HT1080 (cell line): ENCODE measurements around the gene IL36A. TPM values are rescaled to one million over a fixed set of nuclear protein-coding genes. Genes with fewer than 3 reads are reported as not detected.

Source experiments
- DNase-seq: peaks from one replicate; pipeline ENCODE4 v3.0.0-alpha.2; 2015; ENCODE audit warnings: low read depth
- total RNA-seq: library from RNA; depleted of rRNA; stranded (reverse); fragments of >200 nt; shearing (Covaris generic); gene quantifications from 2 replicates; pipeline ENCODE4 v1.2.3, GENCODE V29; 2014

Gene IL36A
- total RNA-seq, 1 experiment from 2014 or later: not detected

DNA sequence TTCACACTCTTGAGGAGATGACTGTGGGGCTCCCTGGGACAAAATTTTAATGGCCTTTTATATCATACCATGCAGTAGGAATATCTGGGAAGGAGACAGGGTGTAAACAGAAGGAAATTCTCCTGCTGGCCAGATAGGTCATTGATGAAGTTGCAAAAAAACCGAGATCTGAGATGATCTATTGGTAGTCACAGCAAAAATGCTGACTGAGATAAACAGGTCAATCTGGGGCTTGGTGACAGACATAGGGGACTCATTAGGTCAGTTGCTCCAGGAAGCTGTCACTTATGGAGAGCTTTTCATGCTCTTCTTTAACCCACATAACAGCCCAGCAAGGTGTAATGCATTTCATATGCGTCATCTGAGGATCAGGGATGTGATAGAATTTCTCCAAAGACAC lies 2.6 kb upstream of the IL36A start:
- DNase-seq: no peak

DNA sequence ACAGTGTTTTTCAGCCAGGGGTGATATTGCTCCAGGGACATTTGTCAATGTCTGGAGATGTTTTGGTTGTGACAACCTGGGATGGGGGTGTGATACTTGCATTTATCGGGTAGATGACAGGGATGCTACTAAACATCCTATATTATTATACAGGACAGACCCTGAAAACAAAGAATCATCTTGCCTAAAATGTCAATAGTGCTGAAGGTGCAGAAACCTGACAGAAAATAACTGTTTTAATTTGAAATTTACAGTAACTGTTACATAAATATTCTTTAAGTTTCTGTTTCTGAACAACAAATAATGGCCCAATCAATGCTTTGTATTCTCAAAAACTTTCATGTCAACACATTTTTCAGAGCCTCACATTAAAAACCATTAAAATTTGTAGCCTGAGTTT lies 2.0 kb downstream of the IL36A start:
- no peak for DNase-seq

DNA sequence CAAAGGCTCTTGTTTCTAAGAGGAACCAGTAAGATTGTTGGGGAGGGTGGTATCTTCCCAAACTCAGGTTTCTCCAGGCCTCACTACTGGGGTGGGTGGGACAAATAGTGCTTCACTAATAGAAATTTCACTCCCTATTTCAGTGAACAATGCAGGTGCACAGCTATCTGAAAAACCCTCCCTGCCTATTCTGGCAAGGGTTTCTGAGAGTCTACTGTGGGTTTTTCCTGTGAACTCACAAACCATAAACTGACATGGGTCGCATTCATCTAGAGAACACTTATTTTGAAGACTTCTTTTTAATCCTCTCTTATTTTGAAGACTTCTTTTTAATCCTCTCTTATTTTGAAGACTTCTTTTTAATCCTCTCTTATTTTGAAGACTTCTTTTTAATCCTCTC lies 4.4 kb downstream of the IL36A start:
- DNase-seq: no peak

- no peak for DNase-seq
Observed at GRCh38 chr2:113010088-113010487, 4.8 kb downstream of the IL36A start.

DNA sequence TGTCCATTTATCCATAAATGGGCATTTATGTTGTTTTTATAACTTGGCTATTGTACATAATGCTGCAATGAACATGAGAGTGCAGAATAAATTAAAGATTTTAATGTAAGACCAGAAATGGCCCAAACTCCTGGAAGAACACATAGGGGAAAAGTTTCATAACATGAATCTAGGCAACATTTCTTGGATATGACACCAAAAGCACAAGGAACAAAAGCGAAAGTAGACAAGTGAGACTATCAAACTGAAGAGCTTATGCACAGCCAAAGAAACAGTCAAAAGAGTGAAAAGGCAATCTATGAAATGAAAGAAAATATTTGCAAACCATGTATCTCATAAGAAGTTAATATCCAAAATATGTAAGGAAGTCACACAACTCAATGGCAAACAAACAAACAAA lies 5.8 kb downstream of the IL36A start:
- DNase-seq: no peak

DNA sequence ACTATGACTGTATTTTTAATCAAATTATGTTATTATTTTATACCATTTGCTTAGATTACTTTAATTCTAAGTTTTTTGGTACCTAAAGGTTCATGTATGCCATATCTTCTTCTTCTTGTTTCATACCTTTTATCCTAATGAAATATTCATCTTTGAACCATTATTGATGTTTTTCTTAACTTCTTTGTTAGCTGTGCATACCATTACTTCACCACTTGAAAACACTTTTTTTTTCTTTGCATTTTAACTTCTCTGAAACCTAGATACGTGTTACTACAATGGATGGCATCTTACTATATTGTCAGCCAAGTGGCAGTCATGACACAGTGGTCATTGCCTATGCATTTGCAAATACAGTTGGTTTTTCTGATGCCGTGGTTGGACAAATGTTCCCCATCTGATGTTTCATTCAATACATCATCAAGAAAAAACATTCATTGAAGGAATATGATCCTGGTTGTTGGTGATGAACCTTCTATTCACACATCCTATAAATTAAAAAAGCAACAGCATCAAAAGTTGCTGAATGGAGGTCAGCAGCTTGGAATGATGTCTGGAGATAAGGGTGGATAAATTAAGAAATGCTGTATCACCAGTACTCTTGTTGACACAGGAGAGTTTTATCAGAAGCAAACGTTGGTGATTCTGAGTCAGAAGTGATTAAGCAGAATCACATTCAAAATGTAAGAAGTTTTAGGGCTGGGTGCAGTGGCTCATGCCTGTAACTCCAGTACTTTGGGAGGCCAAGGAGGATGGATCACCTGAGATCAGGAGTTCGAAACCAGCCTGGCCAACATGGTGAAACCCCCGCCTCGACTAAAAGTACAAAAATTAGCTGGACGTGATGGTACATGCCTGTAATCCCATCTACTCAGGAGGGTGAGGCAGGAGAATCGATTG lies 7.4 kb downstream of the IL36A start:
- peak; percentile 70 for DNase-seq

- DNase-seq: no peak
Observed at GRCh38 chr2:113013336-113013661, 8.0 kb downstream of the IL36A start.

DNA sequence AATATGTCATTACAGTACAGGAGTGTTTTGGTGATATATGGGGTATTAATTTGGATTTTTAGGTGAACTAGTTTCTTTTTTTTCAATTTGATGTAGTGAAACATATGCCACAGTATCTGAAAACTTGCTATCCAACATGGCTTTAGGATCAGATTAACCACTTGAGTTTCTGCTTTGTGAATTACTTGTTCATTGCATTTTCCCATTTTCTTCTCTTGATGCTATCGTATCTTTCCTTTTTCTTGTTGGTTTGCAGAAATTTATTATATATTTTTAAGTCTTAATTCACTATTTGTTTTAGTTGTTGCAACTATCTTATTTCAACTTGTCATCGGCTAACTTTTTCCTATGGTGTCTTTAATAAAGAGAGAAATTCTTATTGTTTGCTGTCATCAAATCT lies 8.8 kb downstream of the IL36A start:
- DNase-seq: no peak

DNA sequence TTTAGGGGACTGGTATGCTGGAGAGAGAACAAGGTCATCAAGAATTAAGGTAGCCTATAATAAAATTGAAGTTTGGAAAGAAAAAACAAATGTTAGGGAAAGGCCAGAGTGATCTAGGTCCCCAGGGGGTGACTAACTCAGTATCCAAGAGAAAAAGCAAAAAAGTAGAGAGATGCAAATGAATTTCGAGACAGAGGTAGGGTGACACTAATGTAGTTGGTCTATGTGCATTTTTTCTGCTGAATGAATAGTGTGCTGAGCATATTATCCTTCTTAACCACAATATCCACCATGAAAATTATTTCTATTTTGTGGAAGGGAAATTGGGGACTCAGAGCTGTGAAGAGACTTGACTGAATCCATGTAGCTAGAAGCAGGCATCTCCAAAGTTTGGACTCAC lies 9.8 kb downstream of the IL36A start:
- DNase-seq: no peak

DNA sequence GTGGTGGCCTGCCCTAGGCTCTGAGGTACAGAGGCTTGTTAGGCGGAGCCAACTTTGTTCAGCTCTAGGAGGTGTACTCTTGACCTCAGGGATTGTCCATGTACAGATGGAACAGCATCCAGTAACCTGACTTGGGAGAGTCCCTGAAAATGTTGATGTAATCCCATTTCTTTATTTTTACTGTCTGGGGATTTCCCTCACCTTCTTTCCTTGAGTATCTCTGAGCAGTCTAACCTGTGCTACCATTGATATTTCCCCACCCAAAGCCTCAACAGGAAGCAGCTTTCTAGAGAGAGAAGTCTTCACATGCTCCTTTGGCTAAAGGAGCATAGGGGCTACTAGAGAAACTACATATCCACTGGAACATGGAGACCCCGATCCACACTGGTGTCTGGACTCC lies 10.4 kb downstream of the IL36A start:
- DNase-seq: no peak

DNA sequence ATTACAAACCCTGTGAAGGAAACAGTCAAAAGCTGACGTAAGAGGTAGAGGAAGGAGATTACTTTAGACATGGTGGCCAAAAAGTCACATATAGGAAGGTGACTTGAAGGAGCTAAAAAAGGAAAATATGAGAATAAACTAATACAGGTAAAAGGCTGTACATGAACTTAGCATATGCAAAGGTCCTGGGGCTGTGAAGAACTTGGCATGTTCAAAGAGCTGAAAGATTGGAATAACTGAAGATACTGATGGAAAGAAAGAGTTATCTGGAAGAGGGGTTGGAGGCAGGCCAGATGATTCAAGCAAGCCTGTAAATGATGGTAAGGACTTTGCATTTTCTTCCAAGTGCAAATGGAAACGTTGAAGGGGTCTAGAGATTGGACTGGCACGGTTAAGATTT lies 13.2 kb downstream of the IL36A start:
- no peak for DNase-seq

- DNase-seq: no peak
Observed at GRCh38 chr2:113021312-113021711, 16.1 kb downstream of the IL36A start.

DNA sequence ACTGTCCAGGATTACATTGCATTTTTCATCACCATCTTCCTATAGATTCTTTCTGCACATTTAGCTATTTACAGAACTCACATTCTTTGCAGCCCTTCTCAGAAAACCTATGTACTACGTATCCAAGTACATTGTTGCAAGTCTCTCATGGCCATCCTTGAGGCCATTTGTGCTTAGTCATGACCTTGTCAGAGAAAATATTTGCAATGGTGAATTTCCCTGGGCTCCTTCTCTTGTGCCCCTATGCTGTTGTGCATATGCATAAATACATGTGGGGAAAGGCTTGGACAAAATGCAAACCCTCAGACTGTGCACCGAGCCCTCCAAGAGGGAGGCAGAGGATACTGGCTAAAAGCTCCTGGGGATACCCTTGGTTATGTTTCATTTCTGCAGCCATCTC lies 19.5 kb downstream of the IL36A start:
- no peak for DNase-seq

DNA sequence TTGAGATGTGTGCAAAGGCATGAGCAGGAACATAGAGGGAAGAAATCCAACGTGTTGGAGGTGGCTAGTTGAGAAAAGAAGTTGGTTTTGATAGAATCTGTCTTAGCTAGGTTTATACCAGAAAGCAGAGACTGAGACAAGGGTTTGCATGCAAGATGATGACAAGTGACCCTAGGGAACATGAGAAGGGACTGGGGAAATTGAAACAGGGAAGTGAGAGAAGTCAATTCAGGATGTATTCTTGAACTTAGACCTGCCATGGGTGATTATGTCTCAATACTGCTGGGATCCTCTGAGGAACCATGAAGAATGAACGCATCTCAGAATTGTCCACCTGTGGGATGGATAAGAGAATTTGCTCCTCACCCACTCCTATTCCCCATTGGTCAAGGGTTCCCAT lies 20.5 kb downstream of the IL36A start:
- DNase-seq: no peak

DNA sequence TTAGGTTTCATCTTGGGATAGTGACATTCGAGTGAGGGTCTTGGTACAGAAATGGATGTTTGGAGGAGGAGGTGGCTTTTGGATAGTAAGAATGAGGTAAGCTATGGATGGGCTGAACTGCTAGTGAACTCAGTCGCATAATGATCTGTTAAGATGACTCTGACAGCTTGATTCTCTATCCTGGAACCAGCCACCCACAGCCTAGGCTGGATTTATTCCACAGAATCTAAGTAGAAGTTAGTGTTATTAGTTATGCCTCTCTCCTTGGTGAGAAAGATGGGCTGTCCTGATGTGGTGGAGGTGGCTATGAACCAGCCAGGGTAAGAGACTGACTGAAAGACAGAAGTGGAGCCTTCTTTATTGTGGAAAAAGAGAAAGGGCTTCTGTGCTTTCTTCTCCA lies 22.4 kb downstream of the IL36A start:
- no peak for DNase-seq

DNA sequence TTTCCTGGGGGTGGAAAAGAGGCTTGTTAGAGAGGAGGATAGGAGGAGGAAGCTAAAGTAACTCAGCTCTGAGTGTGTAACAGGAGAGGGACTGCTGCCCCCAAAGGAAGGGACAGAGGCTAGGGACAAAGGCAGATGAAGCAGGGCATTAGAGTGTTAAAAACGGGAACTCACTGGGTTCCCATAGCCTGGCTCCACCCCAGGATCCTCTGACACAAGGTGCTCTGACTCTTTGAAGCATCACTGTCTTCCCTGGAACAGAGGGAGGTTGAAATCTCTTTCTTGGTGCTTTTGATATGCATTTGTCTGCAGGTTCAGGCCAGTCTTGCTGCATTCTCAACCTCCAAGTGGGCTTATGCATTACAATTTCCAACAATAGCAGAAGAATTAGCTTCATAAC lies 22.9 kb downstream of the IL36A start:
- no peak for DNase-seq

- DNase-seq: no peak
Observed at GRCh38 chr2:113032737-113033136, 27.5 kb downstream of the IL36A start.

GRCh38 chr2:113034016-113034415 lies 28.8 kb downstream of the IL36A start:
- DNase-seq: no peak

DNA sequence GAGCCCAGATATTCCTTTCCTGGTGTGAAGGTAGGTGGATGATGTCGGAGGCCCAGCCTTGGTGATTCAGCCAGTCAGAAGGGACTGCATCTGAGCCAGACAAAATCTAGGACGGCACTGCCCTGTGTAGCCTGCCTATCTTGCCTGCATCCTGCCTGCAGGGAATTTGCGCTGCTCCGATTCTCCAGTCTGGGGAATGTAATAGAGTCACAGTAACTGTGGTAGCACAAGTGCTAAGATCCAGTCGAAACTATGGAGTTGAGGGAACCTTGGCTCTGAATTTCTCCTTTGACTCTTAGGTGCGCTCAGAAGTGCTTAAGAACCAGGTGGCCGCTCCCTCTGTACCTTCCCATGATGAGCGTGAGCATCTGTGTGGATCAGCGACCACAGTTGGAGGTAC lies 31.5 kb downstream of the IL36A start:
- no peak for DNase-seq

DNA sequence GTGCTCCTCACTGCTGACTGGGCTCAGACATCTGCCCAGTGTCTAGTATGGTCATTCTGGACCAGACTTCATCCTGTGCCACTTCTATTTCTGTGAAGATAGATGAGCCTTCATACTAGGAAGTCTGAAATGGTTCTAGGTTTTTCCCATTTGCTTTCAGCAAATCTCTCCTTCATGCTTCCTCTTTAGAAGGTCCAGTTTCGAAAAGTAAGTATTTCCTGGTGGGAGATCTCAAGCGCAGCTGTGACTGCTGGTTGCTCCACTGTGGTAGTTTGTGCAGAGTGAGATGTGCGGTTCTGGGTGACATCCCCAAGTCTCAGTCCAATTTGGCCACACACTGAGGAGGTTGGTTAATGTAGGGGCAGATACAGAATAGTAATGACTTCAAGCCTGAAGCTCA lies 33.0 kb downstream of the IL36A start:
- no peak for DNase-seq

GRCh38 chr2:113039158-113039557 lies 33.9 kb downstream of the IL36A start:
- no peak for DNase-seq

DNA sequence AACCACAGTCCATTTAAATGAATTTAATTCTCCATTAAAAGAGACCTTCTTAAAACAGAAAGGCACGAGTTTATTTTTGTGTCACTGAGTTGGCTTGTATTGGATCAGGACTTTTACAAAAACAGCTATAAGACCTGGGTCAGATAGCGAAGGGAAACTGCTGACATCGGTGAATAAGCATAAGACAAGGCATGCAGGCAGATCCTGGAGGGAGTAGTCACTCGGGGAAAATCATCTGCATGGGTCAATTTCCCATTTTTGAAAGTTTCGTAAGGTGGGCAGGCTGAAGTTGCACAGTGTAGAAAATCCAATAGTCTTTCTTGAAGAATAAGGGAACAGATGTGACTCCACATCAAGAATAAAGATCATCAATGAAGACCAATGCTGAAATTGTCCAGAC lies 34.5 kb downstream of the IL36A start:
- DNase-seq: no peak

- DNase-seq: no peak
Observed at GRCh38 chr2:113041871-113042270, 36.6 kb downstream of the IL36A start.

- DNase-seq: no peak
Observed at GRCh38 chr2:113046465-113046864, 41.2 kb downstream of the IL36A start.
